WTC11 (cell line): ENCODE results near the gene CFAP299.

ENCODE experiments used
- FOXJ3 ChIP-seq: sonication (generic); formaldehyde crosslinking; IDR thresholded peaks from 2 replicates; pipeline ENCODE4 v1.9.0; 2021; ENCODE audit warnings: missing genetic modification reagents, mild to moderate bottlenecking, borderline replicate concordance
- GTF2I ChIP-seq: fragments of 250-450 bp; sonication (Bioruptor Pico); conservative IDR thresholded peaks from 2 replicates; pipeline ENCODE4 v1.4.0; 2021; ENCODE audit warnings: mild to moderate bottlenecking
- HMGA2 ChIP-seq: fragments of 250-450 bp; sonication (Bioruptor Pico); IDR thresholded peaks from 2 replicates; pipeline ENCODE4 v1.4.0; 2021; ENCODE audit warnings: mild to moderate bottlenecking, moderate library complexity
- MXD4 ChIP-seq: fragments of 250-450 bp; sonication (Bioruptor Pico); IDR thresholded peaks from 2 replicates; pipeline ENCODE4 v1.8.0; 2021; ENCODE audit warnings: mild to moderate bottlenecking, moderate library complexity, borderline replicate concordance
- RORB ChIP-seq: fragments of 250-450 bp; sonication (Bioruptor Pico); IDR thresholded peaks from 2 replicates; pipeline ENCODE4 v1.9.0; 2021; ENCODE audit warnings: mild to moderate bottlenecking
- SP1 ChIP-seq: sonication (generic); formaldehyde crosslinking; conservative IDR thresholded peaks from 2 replicates; pipeline ENCODE4 v1.8.1; 2022; ENCODE audit warnings: missing genetic modification reagents
- ZNF232 ChIP-seq: sonication (generic); formaldehyde crosslinking; IDR thresholded peaks from 2 replicates; pipeline ENCODE4 v1.8.0; 2022; ENCODE audit warnings: mild to moderate bottlenecking, missing genetic modification reagents
- TF ChIP-seq, protein P1 (sequence below): fragments of 200-600 bp; IDR thresholded peaks from 2 replicates; pipeline ENCODE4 v1.8.0; 2022; ENCODE audit warnings: antibody characterized with exemption
- TF ChIP-seq, protein P2 (sequence below): sonication (generic); formaldehyde crosslinking; IDR thresholded peaks from 2 replicates; pipeline ENCODE4 v1.8.1; 2022; ENCODE audit warnings: low read depth, missing genetic modification reagents, borderline replicate concordance
- TF ChIP-seq, protein P3 (sequence below): sonication (generic); formaldehyde crosslinking; IDR thresholded peaks from 2 replicates; pipeline ENCODE4 v1.8.0; 2023; ENCODE audit warnings: missing genetic modification reagents, mild to moderate bottlenecking, borderline replicate concordance
- TF ChIP-seq, protein P4 (sequence below): sonication (generic); formaldehyde crosslinking; IDR thresholded peaks from 2 replicates; pipeline ENCODE4 v1.8.1; 2023; ENCODE audit warnings: mild to moderate bottlenecking, missing genetic modification reagents, moderate library complexity
- TF ChIP-seq, protein P5 (sequence below): sonication (generic); formaldehyde crosslinking; IDR thresholded peaks from 2 replicates; pipeline ENCODE4 v1.8.0; 2022; ENCODE audit warnings: mild to moderate bottlenecking, missing genetic modification reagents
- TF ChIP-seq, protein P6 (sequence below): sonication (generic); formaldehyde crosslinking; IDR thresholded peaks from 2 replicates; pipeline ENCODE4 v1.8.1; 2022; ENCODE audit warnings: mild to moderate bottlenecking, missing genetic modification reagents, moderate library complexity, borderline replicate concordance
- TF ChIP-seq, protein P7 (sequence below): sonication (generic); formaldehyde crosslinking; IDR thresholded peaks from 2 replicates; pipeline ENCODE4 v1.8.0; 2023; ENCODE audit warnings: missing genetic modification reagents

DNA sequence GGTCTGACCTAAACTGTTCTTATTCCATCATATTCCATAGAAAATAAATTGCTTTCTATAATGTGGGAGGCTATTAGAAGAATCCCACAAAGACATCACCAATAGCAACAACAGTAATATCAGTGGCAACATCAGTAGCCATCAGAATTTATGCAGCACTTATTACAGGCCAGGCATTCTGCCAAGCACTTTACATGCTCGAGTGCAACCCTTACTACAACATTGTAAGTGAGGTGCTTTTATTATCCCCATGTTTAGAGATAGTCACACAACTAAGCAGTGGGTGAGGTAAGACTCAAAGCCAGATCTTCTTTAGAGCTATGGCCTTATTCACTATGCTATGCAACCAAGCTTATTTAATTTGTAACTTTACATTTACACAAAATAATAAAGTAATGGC lies 377.9 kb downstream of the CFAP299 start:
- TF ChIP-seq, protein P1, sequence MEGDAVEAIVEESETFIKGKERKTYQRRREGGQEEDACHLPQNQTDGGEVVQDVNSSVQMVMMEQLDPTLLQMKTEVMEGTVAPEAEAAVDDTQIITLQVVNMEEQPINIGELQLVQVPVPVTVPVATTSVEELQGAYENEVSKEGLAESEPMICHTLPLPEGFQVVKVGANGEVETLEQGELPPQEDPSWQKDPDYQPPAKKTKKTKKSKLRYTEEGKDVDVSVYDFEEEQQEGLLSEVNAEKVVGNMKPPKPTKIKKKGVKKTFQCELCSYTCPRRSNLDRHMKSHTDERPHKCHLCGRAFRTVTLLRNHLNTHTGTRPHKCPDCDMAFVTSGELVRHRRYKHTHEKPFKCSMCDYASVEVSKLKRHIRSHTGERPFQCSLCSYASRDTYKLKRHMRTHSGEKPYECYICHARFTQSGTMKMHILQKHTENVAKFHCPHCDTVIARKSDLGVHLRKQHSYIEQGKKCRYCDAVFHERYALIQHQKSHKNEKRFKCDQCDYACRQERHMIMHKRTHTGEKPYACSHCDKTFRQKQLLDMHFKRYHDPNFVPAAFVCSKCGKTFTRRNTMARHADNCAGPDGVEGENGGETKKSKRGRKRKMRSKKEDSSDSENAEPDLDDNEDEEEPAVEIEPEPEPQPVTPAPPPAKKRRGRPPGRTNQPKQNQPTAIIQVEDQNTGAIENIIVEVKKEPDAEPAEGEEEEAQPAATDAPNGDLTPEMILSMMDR, result no peak
- TF ChIP-seq HMGA2 (no peak), SP1 (CRISPR knock-in tag) (no peak), GTF2I (CRISPR knock-in tag) (no peak), ZNF232 (CRISPR knock-in tag) (no peak), FOXJ3 (CRISPR knock-in tag) (no peak), MXD4 (CRISPR knock-in tag) (no peak), RORB (CRISPR knock-in tag) (no peak)
- TF ChIP-seq, protein P2, sequence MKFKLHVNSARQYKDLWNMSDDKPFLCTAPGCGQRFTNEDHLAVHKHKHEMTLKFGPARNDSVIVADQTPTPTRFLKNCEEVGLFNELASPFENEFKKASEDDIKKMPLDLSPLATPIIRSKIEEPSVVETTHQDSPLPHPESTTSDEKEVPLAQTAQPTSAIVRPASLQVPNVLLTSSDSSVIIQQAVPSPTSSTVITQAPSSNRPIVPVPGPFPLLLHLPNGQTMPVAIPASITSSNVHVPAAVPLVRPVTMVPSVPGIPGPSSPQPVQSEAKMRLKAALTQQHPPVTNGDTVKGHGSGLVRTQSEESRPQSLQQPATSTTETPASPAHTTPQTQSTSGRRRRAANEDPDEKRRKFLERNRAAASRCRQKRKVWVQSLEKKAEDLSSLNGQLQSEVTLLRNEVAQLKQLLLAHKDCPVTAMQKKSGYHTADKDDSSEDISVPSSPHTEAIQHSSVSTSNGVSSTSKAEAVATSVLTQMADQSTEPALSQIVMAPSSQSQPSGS, result no peak
- TF ChIP-seq, protein P3, sequence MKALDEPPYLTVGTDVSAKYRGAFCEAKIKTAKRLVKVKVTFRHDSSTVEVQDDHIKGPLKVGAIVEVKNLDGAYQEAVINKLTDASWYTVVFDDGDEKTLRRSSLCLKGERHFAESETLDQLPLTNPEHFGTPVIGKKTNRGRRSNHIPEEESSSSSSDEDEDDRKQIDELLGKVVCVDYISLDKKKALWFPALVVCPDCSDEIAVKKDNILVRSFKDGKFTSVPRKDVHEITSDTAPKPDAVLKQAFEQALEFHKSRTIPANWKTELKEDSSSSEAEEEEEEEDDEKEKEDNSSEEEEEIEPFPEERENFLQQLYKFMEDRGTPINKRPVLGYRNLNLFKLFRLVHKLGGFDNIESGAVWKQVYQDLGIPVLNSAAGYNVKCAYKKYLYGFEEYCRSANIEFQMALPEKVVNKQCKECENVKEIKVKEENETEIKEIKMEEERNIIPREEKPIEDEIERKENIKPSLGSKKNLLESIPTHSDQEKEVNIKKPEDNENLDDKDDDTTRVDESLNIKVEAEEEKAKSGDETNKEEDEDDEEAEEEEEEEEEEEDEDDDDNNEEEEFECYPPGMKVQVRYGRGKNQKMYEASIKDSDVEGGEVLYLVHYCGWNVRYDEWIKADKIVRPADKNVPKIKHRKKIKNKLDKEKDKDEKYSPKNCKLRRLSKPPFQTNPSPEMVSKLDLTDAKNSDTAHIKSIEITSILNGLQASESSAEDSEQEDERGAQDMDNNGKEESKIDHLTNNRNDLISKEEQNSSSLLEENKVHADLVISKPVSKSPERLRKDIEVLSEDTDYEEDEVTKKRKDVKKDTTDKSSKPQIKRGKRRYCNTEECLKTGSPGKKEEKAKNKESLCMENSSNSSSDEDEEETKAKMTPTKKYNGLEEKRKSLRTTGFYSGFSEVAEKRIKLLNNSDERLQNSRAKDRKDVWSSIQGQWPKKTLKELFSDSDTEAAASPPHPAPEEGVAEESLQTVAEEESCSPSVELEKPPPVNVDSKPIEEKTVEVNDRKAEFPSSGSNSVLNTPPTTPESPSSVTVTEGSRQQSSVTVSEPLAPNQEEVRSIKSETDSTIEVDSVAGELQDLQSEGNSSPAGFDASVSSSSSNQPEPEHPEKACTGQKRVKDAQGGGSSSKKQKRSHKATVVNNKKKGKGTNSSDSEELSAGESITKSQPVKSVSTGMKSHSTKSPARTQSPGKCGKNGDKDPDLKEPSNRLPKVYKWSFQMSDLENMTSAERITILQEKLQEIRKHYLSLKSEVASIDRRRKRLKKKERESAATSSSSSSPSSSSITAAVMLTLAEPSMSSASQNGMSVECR, result no peak
- TF ChIP-seq, protein P4, sequence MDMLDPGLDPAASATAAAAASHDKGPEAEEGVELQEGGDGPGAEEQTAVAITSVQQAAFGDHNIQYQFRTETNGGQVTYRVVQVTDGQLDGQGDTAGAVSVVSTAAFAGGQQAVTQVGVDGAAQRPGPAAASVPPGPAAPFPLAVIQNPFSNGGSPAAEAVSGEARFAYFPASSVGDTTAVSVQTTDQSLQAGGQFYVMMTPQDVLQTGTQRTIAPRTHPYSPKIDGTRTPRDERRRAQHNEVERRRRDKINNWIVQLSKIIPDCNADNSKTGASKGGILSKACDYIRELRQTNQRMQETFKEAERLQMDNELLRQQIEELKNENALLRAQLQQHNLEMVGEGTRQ (CRISPR knock-in tag), result no peak
- TF ChIP-seq, protein P5, sequence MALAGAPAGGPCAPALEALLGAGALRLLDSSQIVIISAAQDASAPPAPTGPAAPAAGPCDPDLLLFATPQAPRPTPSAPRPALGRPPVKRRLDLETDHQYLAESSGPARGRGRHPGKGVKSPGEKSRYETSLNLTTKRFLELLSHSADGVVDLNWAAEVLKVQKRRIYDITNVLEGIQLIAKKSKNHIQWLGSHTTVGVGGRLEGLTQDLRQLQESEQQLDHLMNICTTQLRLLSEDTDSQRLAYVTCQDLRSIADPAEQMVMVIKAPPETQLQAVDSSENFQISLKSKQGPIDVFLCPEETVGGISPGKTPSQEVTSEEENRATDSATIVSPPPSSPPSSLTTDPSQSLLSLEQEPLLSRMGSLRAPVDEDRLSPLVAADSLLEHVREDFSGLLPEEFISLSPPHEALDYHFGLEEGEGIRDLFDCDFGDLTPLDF (CRISPR knock-in tag), result no peak
- TF ChIP-seq, protein P6, sequence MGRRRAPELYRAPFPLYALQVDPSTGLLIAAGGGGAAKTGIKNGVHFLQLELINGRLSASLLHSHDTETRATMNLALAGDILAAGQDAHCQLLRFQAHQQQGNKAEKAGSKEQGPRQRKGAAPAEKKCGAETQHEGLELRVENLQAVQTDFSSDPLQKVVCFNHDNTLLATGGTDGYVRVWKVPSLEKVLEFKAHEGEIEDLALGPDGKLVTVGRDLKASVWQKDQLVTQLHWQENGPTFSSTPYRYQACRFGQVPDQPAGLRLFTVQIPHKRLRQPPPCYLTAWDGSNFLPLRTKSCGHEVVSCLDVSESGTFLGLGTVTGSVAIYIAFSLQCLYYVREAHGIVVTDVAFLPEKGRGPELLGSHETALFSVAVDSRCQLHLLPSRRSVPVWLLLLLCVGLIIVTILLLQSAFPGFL, result no peak
- TF ChIP-seq, protein P7, sequence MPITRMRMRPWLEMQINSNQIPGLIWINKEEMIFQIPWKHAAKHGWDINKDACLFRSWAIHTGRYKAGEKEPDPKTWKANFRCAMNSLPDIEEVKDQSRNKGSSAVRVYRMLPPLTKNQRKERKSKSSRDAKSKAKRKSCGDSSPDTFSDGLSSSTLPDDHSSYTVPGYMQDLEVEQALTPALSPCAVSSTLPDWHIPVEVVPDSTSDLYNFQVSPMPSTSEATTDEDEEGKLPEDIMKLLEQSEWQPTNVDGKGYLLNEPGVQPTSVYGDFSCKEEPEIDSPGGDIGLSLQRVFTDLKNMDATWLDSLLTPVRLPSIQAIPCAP (CRISPR knock-in tag), result no peak
